Measurements from ENCODE around the gene FAM210A. TPM values are rescaled to one million over a fixed set of nuclear protein-coding genes. Genes with fewer than 3 reads are reported as not detected.
"Not testable (repeated sequence)": the region's sequence is repeated elsewhere in the genome, so short reads cannot be mapped to it uniquely, and the experiment has no call there.

The FAM210A gene
- total RNA-seq, 1 donor from 2014 or later, result 14.8 TPM

DNA sequence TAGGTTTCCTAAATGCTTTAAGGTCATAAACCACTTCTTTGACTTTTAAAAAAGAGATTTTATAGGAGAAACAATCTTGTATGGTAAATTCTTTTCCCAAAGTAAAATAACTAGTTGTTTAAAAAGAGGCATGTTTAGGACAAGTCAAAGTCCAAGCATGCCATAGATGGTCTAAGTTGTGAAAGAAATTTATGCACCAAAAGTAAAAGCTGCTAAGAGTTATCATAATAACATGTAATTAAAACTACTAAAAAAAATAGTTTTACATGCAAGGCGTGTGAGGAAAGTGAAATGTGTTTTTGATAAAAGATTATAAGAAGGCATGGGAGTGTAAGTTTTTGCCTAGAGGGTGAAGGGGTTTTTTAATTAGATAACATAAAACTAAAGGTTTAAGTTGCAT is 22.5 kb downstream of the FAM210A start:
- no peak for DNase-seq (ENCODE audit: low spot score)

DNA sequence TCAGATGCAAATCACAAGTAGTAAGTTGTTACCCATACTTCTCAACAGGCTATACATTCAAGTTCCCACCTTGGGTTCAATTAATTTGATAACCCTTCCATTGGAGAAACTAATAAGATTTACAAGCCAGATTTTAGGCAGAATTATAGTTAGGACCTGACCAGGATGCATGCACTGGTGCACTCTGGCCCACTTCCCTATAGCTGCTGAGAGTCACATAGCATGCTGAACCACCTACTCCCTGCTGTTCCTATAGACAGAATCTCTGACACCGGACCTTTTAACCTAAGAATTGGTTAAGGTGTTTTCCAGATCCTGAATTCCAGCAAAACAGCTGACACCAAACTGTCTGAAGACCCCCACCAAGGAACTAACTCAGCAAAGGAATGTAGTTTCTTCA is 26.2 kb downstream of the FAM210A start:
- no peak for DNase-seq (ENCODE audit: low spot score)

DNA sequence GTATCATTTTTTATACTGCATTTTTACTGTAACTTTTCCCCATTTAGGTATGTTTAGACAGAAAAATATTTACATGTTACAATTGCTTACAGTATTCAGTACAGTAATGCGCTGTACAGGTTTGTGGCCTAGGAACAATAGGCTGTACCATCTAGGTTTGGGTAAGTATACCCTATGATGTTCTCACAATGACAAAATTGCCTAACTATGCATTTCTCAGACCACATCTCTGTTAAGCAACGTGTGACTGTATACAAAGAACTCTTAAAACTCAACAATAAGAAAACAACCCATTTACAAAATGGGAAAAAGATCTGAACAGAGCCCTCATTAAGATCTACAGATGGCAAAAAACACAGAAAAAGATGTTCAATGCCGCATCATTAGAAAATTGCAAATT is 29.4 kb downstream of the FAM210A start:
- no peak for DNase-seq (ENCODE audit: low spot score)

DNA sequence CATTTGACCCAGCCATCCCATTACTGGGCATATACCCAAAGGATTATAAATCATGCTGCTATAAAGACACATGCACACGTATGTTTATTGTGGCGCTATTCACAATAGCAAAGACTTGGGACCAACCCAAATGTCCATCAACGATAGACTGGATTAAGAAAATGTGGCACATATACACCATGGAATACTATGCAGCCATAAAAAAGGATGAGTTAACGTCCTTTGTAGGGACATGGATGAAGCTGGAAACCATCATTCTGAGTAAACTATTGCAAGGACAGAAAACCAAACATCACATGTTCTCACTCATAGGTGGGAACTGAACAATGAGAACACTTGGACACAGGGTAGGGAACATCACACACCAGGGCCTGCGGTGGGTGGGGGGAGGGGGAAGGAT is 31.0 kb downstream of the FAM210A start:
- not testable (repeated sequence) for DNase-seq (ENCODE audit: low spot score)

DNA sequence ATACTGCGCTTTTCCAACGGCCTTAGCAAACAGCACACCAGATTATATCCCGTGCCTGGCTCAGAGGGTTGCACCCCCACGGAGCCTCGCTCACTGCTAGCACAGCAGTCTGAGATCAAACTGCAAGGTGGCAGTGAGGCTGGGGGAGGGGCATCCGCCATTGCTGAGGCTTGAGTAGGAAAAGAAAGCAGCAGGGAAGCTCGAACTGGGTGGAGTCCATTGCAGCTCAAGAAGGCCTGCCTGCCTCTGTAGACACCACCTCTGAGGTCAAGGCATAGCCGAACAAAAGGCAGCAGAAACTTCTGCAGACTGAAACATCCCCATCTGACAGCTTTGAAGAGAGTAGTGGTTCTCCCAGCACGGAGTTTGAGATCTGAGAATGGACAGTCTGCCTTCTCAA is 36.3 kb downstream of the FAM210A start:
- DNase-seq (ENCODE audit: low spot score), result not testable (repeated sequence)

DNA sequence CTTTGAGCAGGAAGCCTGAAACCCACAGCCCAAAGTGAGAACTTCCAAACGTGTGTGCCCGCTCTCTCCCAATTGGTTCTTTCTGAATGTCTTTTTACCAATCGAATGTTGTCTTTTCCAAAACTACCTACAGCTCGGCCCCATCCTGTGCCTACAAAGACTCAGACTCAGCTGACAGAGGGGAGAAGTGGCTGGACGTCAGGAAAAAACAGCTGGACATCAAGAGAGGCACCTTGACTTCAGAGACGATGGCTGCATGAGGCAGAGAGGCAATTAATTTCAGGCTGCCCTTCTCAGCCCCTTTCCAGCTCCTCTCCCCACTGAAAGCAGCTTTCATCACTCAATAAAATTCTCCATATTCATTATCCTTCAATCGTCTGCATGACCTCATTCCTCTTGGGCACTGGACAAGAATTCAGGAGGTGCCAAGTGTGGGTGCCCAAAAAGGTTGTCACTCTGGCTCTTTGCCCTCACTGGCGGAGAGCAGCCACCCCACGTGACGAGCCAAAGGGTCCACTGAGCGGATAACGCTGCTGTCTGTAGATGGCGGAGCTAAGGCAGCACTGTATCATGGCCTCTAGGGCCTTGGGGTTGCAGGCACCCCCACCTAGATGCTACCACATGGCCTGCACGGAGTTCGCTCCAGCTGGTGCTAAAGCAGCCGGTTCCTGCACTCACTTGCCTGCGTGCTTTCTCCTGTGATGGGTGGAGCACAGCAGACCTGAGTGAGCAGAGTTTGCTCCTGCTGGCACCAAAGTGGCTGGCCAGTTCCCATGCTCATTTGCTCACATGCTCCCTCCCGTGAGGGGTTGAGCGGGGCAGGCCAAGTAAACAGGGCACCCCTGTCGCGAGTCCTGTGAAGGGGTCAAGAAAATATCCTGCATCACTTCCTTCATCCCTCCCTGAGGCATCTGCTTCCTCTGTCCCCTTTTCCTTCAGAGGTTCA is 37.9 kb downstream of the FAM210A start:
- DNase-seq (ENCODE audit: low spot score), result no peak

DNA sequence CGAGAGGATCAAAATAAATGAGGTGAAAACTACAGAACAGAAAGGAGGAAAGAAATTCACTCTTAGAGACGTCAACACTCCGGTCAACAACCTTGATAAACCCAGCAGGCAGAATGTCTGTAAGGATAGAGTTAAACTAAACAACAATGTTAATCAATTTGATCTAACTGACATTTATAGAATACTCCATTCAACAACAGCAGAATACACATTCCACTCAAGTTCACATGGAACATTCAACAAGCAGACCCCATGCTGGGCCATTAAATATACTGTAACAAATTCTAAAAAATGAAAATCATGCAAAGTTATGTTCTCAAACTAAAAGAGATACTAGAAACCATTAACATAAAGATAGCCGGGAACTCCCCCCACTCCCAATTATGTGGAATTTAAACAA is 41.8 kb downstream of the FAM210A start:
- no peak for DNase-seq (ENCODE audit: low spot score)

DNA sequence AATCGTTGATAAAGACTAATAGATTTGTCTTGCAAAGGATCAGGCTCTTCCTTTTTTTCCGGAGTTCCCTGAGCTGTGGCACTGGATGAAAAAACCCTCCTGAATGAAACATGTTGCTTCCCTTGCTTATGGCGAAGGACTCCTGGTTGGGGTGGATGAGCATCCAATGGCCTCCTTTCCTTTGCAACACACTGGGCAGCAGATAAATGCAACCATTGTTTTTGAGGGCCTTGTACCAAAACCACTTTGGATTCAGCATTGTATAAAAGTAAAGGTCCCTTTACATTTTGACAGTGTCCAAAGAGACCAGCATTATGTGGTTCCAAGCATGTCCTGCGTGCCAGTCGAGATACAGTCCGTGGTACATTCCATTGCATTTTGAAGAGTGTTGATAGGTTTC is 44.7 kb downstream of the FAM210A start:
- no peak for DNase-seq (ENCODE audit: low spot score)

DNA sequence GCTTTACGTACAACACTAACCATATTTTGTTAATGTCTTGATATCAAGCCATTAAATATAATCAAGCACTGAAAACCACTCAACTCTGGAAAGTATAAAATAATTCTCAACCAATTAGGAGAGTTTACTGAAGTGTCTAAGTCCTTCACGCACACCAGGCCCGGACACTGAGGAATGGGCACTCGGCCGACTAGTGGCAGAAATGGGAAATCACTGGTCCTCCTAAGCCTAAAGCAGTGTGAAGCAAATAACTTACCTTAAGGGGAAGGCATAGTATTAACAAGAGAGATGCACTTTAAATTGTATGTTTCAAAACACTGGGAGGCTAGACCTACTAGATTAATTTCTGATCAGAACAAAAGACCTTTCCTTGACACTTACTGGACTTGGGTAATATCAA is 45.7 kb downstream of the FAM210A start:
- no peak for DNase-seq (ENCODE audit: low spot score)

DNA sequence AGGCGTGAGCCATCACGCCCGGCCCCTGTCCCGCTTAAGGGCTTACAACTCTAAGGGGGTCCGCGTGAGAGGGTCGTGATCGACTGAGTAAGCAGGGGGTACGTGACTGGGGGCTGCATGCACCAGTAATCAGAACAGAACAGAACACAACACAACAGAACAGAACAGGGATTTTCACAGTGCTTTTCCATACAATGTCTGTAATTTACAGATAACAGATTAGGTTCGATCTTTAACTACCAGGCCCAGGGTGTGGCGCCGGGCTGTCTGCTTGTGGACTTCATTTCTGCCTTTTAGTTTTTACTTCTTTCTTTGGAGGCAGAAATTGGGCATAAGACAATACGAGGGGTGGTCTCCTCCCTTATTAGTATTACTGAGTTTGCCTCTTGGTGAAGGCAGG is 49.0 kb downstream of the FAM210A start:
- DNase-seq (ENCODE audit: low spot score), result not testable (repeated sequence)

DNA sequence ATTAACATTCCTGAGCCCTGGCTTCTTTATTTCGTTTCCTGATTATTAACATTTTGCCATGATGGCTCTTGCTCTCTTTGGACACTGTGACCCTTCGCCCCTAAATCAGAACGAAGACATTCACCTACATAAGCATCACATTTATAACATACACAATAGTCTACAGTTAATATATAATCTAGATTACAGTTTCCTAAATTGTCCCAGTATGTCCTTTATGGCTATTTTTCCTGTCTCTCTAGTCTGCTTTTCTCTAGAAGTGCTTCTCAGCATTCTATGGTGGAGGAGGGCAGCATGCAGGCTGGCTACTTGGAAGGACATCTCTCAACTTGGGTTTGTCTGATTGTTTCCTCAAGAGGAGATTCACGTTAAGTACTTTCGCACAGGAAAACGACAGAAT is 49.9 kb downstream of the FAM210A start:
- DNase-seq (ENCODE audit: low spot score), result no peak

DNA sequence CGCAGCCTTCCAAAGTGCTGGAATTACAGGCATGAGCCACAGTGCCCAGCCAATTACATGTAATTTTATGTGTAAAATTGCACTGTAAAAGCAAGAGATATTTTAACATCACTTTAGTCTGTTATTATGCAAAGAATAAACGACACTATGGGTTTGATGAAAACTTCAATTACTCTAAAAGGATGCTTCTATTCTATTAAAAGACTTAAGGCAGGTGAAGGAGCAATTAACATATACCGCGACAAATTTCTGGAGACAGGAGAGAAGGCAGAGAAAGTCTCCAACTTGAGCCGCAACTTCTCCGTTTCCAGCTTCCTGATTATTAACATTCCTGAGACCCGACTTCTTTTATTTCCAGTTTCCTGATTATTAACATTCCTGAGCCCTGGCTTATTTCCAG is 53.7 kb downstream of the FAM210A start:
- DNase-seq (ENCODE audit: low spot score), result no peak

DNA sequence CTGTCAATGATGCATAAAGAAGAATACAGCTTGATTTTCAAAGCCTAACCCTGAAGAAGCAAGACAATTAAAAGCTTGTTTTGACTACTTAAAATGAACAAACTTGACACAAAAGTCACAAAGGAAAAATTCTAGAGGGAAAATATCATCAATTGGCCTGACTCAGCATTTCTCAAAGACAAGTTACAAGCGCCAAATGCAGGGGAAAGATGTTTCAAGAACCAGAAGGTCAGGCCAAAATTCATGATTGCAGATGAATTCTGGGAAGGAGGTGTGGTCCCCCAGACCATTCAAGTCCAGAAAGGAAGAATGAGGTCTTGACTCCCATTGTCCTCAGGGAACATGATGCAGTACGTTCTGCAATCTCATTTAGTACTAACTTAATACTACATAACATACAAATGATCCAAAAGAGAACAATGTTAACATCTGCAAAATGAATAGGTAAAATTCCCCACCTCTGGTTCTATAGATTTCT is 64.5 kb downstream of the FAM210A start:
- no peak for DNase-seq (ENCODE audit: low spot score)

DNA sequence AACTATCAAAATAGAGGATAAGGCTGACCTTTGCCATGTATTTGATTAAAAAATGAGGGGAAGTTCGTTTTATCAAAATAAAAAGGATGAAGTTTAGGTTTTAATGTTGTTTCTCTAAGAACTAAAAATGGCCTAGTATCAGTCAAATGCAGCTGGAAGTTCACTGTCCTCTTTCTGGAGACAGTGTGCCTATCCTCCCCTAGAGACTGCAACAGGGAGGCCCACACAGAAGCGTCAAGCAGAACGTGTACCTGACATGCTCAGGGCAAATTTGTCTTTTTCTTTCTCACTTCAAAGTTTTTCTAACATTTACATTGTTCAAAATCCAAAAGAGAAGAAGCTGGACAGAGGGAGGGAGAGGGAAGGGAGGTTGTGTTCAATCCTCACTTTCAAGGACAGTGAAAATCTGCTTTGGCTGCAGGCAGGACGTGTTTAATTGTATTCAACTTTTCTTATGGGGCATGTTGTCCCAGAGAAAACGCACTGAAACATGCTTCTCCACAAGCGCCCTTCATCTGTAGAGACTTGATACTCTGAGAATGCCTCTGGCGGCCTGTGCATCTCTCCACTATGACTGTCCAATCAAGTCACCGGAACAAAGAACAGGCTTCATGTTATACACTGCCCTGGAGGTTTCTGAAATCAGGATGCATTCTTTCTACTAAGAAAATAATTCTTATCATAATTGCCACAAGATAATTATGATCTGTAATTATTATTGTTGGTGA is 65.1 kb downstream of the FAM210A start:
- DNase-seq (ENCODE audit: low spot score), result no peak

DNA sequence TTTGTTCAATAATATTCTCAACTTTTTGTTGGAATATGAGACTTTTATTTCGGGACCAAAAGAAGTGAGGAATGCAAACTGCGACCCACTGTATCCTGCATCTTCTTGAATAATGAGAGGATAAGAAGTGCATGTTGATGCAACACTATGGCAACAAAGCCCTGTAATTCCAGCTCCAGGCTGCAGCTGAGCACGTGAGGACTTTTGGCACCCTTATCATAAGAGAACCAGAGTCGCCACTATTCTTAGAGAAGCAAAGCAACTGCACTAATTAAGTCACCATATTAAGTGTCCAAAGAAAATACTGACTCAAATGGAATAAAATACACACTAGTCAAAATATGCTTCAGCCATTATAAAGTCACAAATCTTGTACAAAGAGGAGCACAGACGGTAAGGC is 65.8 kb downstream of the FAM210A start:
- DNase-seq (ENCODE audit: low spot score), result no peak

DNA sequence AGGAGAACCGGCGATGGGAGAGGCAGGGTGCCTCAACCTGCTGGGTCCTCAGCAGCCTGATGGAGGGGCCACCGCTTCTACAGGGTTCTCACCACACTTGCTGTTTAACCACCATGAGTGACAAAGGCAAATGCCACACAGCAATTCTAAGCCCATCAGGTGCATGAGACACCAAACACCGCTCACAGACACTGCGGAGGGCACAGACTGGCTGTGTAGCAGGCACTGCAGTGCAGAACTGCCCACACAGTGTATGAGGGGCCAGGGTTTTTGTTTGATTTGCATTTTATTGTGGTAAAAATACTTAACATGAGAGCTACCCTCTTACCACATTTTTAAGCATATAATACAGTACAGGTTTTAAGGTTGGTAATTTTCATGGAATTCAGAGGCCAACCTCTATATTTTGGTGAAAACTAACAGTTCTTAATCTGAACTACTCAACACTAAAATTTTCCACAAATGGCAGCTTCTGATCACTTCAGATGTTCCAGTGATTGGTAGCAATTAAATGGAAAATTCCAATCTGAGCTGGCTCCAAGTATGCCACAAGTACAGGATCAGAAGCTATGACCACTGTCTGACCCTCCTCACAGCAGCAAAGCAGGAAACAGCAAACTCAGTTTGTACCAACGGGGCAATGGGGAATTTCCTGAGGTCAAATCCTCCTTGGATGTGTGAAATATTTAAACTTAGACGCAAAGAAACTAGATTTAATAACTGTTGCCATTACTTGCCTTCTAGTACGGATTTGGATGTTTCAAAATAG is 67.7 kb downstream of the FAM210A start:
- no peak for DNase-seq (ENCODE audit: low spot score)

DNA sequence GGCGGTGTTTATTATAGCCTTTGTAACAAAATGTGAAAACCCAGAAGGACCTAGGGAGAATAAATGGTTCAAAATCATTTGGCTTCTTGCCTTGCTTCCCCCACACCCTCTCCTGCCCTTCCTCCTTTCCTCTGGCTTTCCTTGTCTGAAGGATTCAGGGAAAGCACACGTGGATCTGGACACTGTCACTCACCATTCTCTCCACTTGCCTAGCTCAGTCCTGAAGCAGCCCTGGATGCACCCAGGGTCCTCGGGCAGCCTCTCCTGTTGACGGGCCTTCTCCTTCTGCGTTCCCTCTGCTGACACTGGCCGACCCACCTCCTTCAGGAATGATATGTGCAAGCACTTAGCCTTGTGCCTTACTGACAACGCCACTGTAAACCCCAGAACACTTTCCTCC is 68.4 kb downstream of the FAM210A start:
- DNase-seq (ENCODE audit: low spot score), result no peak

DNA sequence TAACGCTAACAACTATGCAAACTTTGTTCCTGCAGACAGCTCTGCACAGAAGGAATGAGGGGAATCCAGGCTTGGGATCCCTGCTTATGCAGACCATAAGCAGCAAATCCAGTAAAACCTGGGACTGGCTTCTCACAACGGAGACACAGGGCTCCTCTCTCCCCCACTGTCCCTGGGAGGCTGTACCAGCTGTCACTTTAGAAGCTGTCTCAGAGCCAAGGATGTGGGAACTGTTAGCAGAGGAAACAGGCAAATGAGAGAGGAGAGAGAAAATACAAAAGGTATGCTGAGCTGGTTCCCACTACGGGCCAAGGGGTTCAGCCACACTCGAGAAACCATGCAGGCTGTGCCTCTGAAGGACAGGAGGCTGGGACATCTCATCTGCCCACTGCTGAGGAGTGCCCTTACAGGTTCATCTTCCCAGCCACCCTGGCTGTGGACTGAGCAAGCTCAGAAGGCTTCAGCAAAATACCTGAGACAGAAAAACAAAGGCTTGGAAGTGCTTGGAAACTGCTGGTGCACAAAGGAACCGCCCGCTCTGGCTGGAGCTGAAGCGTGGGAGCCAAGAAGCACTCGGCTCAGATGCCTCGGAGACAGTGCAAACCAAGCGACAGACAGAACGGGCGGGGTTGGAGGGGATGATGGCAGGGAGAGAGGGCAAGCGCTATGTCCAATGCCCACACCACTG is 72.5 kb downstream of the FAM210A start:
- DNase-seq (ENCODE audit: low spot score), result no peak

DNA sequence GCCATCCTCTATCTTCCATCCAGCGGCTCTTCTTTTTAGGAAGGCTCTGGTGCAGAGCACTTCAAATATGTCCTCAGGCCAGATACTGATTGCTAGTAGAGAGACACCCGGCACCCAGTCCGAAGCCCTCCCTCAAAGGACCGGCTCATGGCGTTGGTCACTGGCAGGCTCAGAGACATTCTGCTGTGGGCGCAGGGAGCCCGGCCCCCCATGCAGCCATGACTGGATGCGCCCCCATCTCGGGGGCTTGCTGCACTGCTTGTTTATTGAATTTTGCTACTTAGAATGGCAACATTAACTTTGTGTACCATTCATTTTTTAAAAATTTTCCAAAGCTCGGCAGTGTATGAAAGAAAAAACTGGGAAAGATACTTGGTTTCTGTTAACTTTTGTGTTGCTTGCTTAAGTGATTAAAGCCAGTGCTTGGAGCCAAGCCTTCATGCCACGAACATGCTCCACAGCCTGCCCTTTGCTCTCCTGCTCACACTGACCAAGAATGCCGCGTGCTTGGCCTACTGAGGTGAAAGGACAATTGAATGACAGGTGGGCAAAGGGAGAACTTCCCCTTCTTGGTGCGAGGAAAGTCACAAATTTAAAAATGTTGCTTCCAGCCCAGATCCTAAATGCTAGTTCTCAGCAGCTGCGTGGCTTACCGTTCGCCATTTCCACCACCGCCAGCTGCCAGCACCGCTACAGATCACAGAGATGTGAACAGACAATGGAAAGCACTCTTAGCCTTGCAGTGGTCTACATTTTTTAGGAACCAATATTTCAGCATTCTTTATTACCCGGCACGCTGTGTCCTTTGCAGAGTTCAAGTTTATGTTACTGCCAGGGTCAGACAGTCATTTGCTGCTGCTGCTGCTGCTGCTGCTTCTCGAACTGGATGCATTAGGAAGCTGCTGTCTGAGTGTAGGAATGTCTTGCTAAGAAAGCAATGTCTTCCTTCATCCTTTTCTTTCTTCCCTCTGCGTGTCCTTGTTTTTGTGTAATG is 76.7 kb downstream of the FAM210A start:
- no peak for DNase-seq (ENCODE audit: low spot score)

DNA sequence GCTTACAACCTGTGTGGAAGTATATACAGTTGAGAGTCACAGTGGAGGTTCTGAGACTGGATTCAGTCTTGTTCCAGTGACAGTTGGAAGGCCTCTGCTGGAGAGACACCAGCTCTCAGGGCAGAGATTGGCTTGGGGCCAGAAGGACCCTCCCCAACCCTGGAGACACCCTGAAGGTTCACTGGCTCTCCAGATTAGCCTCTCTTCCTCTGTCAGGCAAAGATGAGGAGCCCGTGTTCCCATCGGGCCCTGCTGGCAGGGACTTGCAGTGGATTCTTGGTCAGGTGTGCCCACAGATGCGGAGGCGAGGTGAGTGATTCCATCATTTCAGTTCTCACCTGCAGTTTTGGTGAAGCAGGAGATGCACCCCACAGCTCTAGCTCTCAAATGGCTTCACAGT is 78.6 kb downstream of the FAM210A start:
- no peak for DNase-seq (ENCODE audit: low spot score)
